ENCODE measurements around the gene NOX3. TPM values are rescaled to one million over a fixed set of nuclear protein-coding genes. Genes with fewer than 3 reads are reported as not detected.

Gene NOX3
- total RNA-seq, 5 donors from 2014 or later (not counting 1 experiment from before 2014, with no cell fraction given) = not detected

DNA sequence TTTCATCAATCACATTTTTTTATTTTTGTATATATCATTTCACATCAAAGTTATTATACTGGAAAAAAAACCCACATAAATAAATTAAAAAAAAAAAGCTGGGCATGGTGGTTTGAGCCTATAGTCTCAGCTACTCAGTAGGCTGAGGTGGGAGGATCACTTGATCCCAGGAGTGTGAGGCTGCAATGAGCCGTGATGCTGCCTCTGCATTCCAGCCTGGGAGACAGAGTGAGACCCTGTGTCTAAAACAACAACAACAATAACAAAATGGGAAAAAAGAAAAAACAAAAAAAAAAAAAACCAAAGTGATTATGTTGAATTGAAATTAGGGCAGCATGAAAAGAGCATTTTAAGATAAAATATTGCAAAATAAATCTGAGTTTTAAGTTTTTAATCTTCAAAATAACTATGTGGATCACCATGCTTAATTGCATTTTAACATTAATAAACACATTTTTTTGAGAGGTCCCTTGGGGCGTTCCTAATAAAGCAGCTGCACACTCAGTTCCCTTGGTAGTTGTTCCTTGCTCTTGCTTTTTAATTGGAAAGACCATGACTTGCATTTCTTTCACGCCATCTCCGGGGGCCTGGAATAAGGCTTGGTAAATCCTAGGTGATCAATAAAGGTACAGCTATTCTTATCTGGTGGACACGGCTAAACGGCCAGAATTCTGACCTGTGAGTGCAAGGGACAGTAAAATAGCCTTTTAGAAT lies 15.1 kb downstream of the NOX3 start:
- POLR2A ChIA-PET = interaction anchor here in 1 of 2 donors (0.7 kb wide), 1 partner anchor 1049 kb away, joined by 3 read pairs; no protein-coding TSS in a partner anchor
- Histone ChIP-seq H3K27ac (ENCODE audit: low read length) (no peak overlapping the region), H3K4me3 (ENCODE audit: control insufficient read depth in 1 of 2, extremely low read depth in 1 of 2, low read length in 1 of 2) (no peak overlapping the region), H3K36me3 (ENCODE audit: control insufficient read depth in 2 of 2, extremely low read depth in 1 of 2, insufficient read depth in 1 of 2, low read length in 1 of 2) (no peaks in the 10 kb centered on the region), H3K9me3 (no peaks in the 10 kb centered on the region), H3K27me3 (replicated peaks in 1 of 2; ENCODE audit: control insufficient read depth in 2 of 2, extremely low read depth in 1 of 2, insufficient read depth in 2 of 2, low read length in 1 of 2) (no peaks in the 10 kb centered on the region), H3K4me1 (ENCODE audit: control insufficient read depth in 1 of 2, extremely low read depth in 1 of 2, insufficient read depth in 2 of 2, low read length in 2 of 2) (no peaks in the 10 kb centered on the region)
- no CpG with 5 or more reads among the region's 6 CpGs for WGBS (ENCODE audit: insufficient coverage)
- Mint-ChIP-seq H3K27ac (no peak overlapping the region), H3K27me3 (peaks cover 0 to 2% of the 10 kb centered on the region in 2 donors), H3K4me1 (peaks cover 0 to 1% (median 0%) of the 10 kb centered on the region in 3 donors), H3K4me3 (no peak overlapping the region), H3K9me3 (no peaks in the 10 kb centered on the region), H3K36me3 (no peaks in the 10 kb centered on the region)
- ATAC-seq (replicated peaks in 1 of 4) = no peak
- DNase-seq = no peak
- CTCF ChIA-PET = interaction anchor here in 1 of 2 donors (0.6 kb wide), 1 partner anchor 331 kb away, joined by 3 read pairs; no protein-coding TSS in a partner anchor

DNA sequence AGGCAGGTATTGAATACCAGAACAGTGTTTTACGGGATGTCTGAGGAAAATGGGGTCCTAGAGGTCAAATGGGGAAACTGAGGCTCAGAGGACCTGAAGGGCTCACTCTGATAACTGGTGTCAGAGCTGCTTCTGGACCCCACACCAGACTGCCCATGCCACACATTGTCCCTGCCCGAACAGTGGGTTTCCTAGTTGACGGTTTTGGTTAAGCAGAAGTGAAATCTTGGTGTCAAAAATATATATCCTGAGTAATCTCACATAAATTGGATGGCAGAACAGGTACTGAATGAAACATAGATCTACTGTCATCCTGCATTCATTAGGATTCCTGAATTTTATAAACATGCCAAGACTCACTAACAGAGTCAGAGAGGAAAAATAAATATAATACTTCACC lies 16.3 kb downstream of the NOX3 start:
- DNase-seq (no peak), ATAC-seq (replicated peaks in 1 of 4) (no peak)
- POLR2A ChIA-PET = no interaction called here
- H3K36me3 ChIP-seq (ENCODE audit: control insufficient read depth in 2 of 2, extremely low read depth in 1 of 2, insufficient read depth in 1 of 2, low read length in 1 of 2) = no peaks in the 10 kb centered on the region
- 83% methylated on average over 1 of the region's 3 CpGs for WGBS (ENCODE audit: insufficient coverage)
- CTCF ChIA-PET = no interaction called here
- Mint-ChIP-seq H3K9me3 (no peaks in the 10 kb centered on the region), H3K4me1 (peaks cover 0 to 1% (median 0%) of the 10 kb centered on the region in 3 donors), H3K27ac (no peak overlapping the region), H3K4me3 (no peak overlapping the region), H3K36me3 (no peaks in the 10 kb centered on the region), H3K27me3 (peaks cover 0 to 2% of the 10 kb centered on the region in 2 donors)
- no peaks in the 10 kb centered on the region for H3K4me1 ChIP-seq (ENCODE audit: control insufficient read depth in 1 of 2, extremely low read depth in 1 of 2, insufficient read depth in 2 of 2, low read length in 2 of 2)
- no peak overlapping the region for H3K4me3 ChIP-seq (ENCODE audit: control insufficient read depth in 1 of 2, extremely low read depth in 1 of 2, low read length in 1 of 2)
- no peaks in the 10 kb centered on the region for H3K27me3 ChIP-seq (replicated peaks in 1 of 2; ENCODE audit: control insufficient read depth in 2 of 2, extremely low read depth in 1 of 2, insufficient read depth in 2 of 2, low read length in 1 of 2)
- no peak overlapping the region for H3K27ac ChIP-seq (ENCODE audit: low read length)
- no peaks in the 10 kb centered on the region for H3K9me3 ChIP-seq

DNA sequence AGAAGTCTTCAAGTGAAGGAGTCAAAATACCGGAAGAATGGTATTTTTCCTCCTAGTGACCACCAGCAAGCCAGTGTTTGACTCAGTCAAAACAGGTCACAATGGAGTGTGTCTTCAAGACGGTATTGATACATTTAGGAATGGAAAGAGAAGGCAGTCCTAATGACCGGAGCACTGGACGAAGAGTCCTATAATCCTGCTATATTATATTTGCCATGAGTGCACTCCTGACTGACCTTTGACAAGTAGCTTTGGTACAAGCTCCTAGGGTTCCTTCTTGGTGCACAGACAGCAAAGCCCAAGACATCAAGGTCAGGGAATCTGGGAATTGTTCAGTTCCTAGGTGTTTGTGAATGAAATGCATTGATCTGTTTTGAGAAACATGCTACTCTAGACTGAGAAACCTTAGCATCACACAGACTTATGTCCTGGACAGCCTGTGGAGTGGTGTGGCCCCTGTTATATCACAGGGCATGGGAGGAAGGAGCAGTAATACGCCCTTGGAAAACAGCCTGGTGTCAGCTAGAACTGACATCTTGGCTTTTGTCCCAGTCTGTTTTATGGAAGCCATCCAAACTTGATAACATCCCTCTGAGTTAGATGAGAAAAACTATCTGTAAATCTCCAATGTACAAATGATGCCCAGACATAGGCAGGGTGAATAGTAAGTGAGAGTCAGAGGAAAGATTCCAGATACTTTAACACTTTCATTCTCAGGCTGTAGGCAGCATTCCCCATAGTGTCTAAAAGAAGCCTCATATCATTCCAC lies 18.5 kb downstream of the NOX3 start:
- H3K27me3 ChIP-seq (replicated peaks in 1 of 2; ENCODE audit: control insufficient read depth in 2 of 2, extremely low read depth in 1 of 2, insufficient read depth in 2 of 2, low read length in 1 of 2) = no peaks in the 10 kb centered on the region

DNA sequence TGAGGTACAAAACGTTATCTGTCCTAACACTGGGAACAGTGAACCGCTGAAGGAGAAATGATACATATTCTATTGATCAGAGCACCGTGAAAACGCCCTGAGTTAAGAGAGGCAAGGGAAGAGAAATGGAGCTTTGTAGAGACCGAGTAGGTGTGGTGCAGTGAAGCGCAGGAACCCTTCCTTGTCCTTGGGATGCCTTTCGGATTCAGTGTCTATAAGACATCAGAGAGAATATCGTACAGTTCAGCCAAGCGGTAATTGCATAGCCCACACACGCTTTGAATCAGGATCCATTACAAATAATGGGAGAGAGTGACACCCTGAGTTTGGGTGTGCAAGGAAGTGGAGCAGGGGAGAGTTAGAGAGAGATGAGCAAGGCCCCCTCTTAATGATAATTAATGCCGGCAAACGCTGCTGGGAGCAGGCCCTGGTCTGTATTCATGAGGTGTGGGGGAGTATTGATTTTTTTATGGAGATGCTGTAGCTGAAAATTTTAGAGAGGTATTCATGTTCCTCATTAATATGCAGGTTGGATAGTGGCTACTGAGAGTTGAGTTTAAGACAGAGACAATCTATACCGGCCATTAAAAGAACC lies 20.7 kb downstream of the NOX3 start:
- ATAC-seq (replicated peaks in 1 of 4) = no peak
- H3K4me3 Mint-ChIP-seq = no peak overlapping the region
- CTCF ChIA-PET = no interaction called here

More for the DNA sequence above, 18.5 kb downstream of the NOX3 start:
- ChIA-PET POLR2A (no interaction called here), CTCF (no interaction called here)
- DNase-seq (no peak), ATAC-seq (replicated peaks in 1 of 4) (no peak)
- no peak overlapping the region for H3K4me3 ChIP-seq (ENCODE audit: control insufficient read depth in 1 of 2, extremely low read depth in 1 of 2, low read length in 1 of 2)
- no peaks in the 10 kb centered on the region for H3K9me3 ChIP-seq
- 72% methylated on average over 2 of the region's 5 CpGs for WGBS (ENCODE audit: insufficient coverage)
- no peaks in the 10 kb centered on the region for H3K36me3 ChIP-seq (ENCODE audit: control insufficient read depth in 2 of 2, extremely low read depth in 1 of 2, insufficient read depth in 1 of 2, low read length in 1 of 2)
- Mint-ChIP-seq H3K27ac (no peak overlapping the region), H3K4me3 (no peak overlapping the region), H3K9me3 (no peaks in the 10 kb centered on the region), H3K4me1 (peaks cover 0 to 1% (median 0%) of the 10 kb centered on the region in 3 donors), H3K27me3 (no peaks in the 10 kb centered on the region), H3K36me3 (no peaks in the 10 kb centered on the region)
- H3K27ac ChIP-seq (ENCODE audit: low read length) = no peak overlapping the region
- H3K4me1 ChIP-seq (ENCODE audit: control insufficient read depth in 1 of 2, extremely low read depth in 1 of 2, insufficient read depth in 2 of 2, low read length in 2 of 2) = no peaks in the 10 kb centered on the region

DNA sequence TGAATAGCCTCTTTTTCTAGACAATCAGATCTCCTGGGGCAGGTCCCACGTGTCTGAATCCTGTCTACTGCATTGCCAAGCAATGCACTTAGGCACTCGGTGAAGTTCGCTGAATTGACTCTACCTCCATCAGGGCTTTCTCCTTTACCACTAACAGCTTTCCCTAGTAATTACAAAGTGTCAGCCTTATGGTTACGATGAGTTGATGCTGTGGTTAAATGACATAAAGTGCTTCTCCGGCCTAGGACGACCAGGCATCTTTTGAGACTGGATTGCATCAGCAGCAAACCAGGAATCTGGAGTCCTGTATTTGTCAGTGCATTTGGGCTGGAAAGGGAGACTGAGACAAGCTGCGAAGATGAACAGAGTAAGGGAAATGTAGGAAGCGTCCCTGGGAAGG lies 21.5 kb downstream of the NOX3 start:
- Mint-ChIP-seq H3K4me3 (no peak overlapping the region), H3K9me3 (no peaks in the 10 kb centered on the region), H3K4me1 (no peaks in the 10 kb centered on the region), H3K27ac (no peak overlapping the region), H3K36me3 (no peaks in the 10 kb centered on the region), H3K27me3 (no peaks in the 10 kb centered on the region)
- no peaks in the 10 kb centered on the region for H3K9me3 ChIP-seq
- DNase-seq (no peak), ATAC-seq (replicated peaks in 1 of 4) (no peak)
- H3K27me3 ChIP-seq (replicated peaks in 1 of 2; ENCODE audit: control insufficient read depth in 2 of 2, extremely low read depth in 1 of 2, insufficient read depth in 2 of 2, low read length in 1 of 2) = no peaks in the 10 kb centered on the region
- H3K4me1 ChIP-seq (ENCODE audit: control insufficient read depth in 1 of 2, extremely low read depth in 1 of 2, insufficient read depth in 2 of 2, low read length in 2 of 2) = no peaks in the 10 kb centered on the region
- no peak overlapping the region for H3K4me3 ChIP-seq (ENCODE audit: control insufficient read depth in 1 of 2, extremely low read depth in 1 of 2, low read length in 1 of 2)
- H3K36me3 ChIP-seq (ENCODE audit: control insufficient read depth in 2 of 2, extremely low read depth in 1 of 2, insufficient read depth in 1 of 2, low read length in 1 of 2) = no peaks in the 10 kb centered on the region
- 89% methylated on average over 5 of the region's 8 CpGs for WGBS (ENCODE audit: insufficient coverage)
- CTCF ChIA-PET = no interaction called here
- POLR2A ChIA-PET = no interaction called here
- no peak overlapping the region for H3K27ac ChIP-seq (ENCODE audit: low read length)

More for the DNA sequence above, 20.7 kb downstream of the NOX3 start:
- Histone ChIP-seq H3K4me1 (ENCODE audit: control insufficient read depth in 1 of 2, extremely low read depth in 1 of 2, insufficient read depth in 2 of 2, low read length in 2 of 2) (no peaks in the 10 kb centered on the region), H3K27me3 (replicated peaks in 1 of 2; ENCODE audit: control insufficient read depth in 2 of 2, extremely low read depth in 1 of 2, insufficient read depth in 2 of 2, low read length in 1 of 2) (no peaks in the 10 kb centered on the region), H3K27ac (ENCODE audit: low read length) (no peak overlapping the region), H3K4me3 (ENCODE audit: control insufficient read depth in 1 of 2, extremely low read depth in 1 of 2, low read length in 1 of 2) (no peak overlapping the region), H3K9me3 (no peaks in the 10 kb centered on the region), H3K36me3 (ENCODE audit: control insufficient read depth in 2 of 2, extremely low read depth in 1 of 2, insufficient read depth in 1 of 2, low read length in 1 of 2) (no peaks in the 10 kb centered on the region)
- no peak overlapping the region for H3K27ac Mint-ChIP-seq
- H3K9me3 Mint-ChIP-seq = no peaks in the 10 kb centered on the region
- 89% methylated on average over 11 of the region's 13 CpGs for WGBS (ENCODE audit: insufficient coverage)
- POLR2A ChIA-PET = no interaction called here
- no peaks in the 10 kb centered on the region for H3K27me3 Mint-ChIP-seq
- DNase-seq = no peak
- no peaks in the 10 kb centered on the region for H3K36me3 Mint-ChIP-seq
- peaks cover 0 to 1% (median 0%) of the 10 kb centered on the region in 3 donors for H3K4me1 Mint-ChIP-seq

DNA sequence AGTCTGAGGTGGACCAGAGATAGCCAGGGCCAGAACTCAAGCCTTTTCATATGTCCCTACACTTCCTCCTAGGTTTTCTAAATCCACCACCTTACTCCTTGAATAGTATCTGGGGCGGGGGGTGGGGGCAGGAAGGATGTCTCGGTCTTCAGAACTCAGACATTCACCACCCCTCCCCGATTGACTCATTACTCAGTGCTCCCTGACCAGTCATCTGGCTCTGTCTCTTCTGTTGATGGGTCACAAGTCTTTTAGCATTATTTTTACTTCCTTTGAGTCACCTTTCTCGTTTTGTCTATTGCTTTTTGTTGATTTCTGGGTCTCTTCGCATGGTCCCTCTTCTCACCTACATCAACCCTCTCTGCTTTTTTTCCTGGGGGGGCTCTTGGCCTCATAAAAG lies 23.3 kb downstream of the NOX3 start:
- no peaks in the 10 kb centered on the region for H3K36me3 ChIP-seq (ENCODE audit: control insufficient read depth in 2 of 2, extremely low read depth in 1 of 2, insufficient read depth in 1 of 2, low read length in 1 of 2)
- ChIA-PET POLR2A (no interaction called here), CTCF (no interaction called here)
- no peak overlapping the region for H3K4me3 ChIP-seq (ENCODE audit: control insufficient read depth in 1 of 2, extremely low read depth in 1 of 2, low read length in 1 of 2)
- no peak for ATAC-seq (replicated peaks in 1 of 4)
- H3K36me3 Mint-ChIP-seq = no peaks in the 10 kb centered on the region
- H3K9me3 Mint-ChIP-seq = no peaks in the 10 kb centered on the region
- no peaks in the 10 kb centered on the region for H3K9me3 ChIP-seq
- WGBS (ENCODE audit: insufficient coverage) = 50% methylated on average over 1 of the region's 5 CpGs
- H3K27ac ChIP-seq (ENCODE audit: low read length) = no peak overlapping the region
- H3K27me3 Mint-ChIP-seq = no peaks in the 10 kb centered on the region
- no peaks in the 10 kb centered on the region for H3K4me1 ChIP-seq (ENCODE audit: control insufficient read depth in 1 of 2, extremely low read depth in 1 of 2, insufficient read depth in 2 of 2, low read length in 2 of 2)
- H3K27ac Mint-ChIP-seq = no peak overlapping the region
- no peak for DNase-seq
- no peak overlapping the region for H3K4me3 Mint-ChIP-seq
- H3K27me3 ChIP-seq (replicated peaks in 1 of 2; ENCODE audit: control insufficient read depth in 2 of 2, extremely low read depth in 1 of 2, insufficient read depth in 2 of 2, low read length in 1 of 2) = no peaks in the 10 kb centered on the region
- H3K4me1 Mint-ChIP-seq = no peaks in the 10 kb centered on the region
